ENCODE data around the gene TAS2R46.

DNA sequence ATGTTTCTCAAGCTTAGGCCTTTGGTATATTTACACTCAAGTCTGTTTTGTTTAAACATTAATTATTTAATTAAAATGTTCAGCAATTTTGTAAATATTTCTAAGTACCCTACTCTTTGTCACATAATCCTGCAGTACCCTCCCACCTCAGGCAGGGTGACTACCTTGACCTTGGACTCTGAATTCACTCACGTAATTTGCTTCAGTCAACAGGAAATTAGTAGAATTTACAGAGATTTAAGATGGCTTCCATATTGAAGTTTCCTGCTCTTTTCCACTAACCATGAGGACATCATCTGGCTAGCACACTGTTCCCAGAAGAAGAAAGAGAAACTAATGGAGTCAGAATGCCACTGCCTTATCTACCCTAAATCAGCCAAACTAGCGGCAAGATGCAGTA is 38.7 kb downstream of the TAS2R46 start:
- TF ChIP-seq, protein P1, sequence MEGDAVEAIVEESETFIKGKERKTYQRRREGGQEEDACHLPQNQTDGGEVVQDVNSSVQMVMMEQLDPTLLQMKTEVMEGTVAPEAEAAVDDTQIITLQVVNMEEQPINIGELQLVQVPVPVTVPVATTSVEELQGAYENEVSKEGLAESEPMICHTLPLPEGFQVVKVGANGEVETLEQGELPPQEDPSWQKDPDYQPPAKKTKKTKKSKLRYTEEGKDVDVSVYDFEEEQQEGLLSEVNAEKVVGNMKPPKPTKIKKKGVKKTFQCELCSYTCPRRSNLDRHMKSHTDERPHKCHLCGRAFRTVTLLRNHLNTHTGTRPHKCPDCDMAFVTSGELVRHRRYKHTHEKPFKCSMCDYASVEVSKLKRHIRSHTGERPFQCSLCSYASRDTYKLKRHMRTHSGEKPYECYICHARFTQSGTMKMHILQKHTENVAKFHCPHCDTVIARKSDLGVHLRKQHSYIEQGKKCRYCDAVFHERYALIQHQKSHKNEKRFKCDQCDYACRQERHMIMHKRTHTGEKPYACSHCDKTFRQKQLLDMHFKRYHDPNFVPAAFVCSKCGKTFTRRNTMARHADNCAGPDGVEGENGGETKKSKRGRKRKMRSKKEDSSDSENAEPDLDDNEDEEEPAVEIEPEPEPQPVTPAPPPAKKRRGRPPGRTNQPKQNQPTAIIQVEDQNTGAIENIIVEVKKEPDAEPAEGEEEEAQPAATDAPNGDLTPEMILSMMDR (IDR thresholded peaks at IDR 0.05; ENCODE audit: insufficient read depth, low read length): no peak
- TF ChIP-seq GABPA (IDR thresholded peaks at IDR 0.05; ENCODE audit: low read depth): no peak
- TF ChIP-seq POLR2AphosphoS5 (IDR thresholded peaks at IDR 0.05; ENCODE audit: low read depth): no peak
- TF ChIP-seq, protein P2, sequence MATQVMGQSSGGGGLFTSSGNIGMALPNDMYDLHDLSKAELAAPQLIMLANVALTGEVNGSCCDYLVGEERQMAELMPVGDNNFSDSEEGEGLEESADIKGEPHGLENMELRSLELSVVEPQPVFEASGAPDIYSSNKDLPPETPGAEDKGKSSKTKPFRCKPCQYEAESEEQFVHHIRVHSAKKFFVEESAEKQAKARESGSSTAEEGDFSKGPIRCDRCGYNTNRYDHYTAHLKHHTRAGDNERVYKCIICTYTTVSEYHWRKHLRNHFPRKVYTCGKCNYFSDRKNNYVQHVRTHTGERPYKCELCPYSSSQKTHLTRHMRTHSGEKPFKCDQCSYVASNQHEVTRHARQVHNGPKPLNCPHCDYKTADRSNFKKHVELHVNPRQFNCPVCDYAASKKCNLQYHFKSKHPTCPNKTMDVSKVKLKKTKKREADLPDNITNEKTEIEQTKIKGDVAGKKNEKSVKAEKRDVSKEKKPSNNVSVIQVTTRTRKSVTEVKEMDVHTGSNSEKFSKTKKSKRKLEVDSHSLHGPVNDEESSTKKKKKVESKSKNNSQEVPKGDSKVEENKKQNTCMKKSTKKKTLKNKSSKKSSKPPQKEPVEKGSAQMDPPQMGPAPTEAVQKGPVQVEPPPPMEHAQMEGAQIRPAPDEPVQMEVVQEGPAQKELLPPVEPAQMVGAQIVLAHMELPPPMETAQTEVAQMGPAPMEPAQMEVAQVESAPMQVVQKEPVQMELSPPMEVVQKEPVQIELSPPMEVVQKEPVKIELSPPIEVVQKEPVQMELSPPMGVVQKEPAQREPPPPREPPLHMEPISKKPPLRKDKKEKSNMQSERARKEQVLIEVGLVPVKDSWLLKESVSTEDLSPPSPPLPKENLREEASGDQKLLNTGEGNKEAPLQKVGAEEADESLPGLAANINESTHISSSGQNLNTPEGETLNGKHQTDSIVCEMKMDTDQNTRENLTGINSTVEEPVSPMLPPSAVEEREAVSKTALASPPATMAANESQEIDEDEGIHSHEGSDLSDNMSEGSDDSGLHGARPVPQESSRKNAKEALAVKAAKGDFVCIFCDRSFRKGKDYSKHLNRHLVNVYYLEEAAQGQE (IDR thresholded peaks at IDR 0.05; ENCODE audit: insufficient replicate concordance, low read depth): no peak
- no peak for TF ChIP-seq SPI1 (IDR thresholded peaks at IDR 0.05; ENCODE audit: borderline replicate concordance, low read depth)
